DMS153 treated with DMSO at 0.1 percent for 48 hours (cell line): ENCODE measurements around the gene PTCHD1.

Experiments used
- DNase-seq: peaks from one replicate; lab custom pipeline; 2025; ENCODE audit not compliant: unreplicated experiment; lab: John Stamatoyannopoulos, UW

PTCHD1 gene

DNA sequence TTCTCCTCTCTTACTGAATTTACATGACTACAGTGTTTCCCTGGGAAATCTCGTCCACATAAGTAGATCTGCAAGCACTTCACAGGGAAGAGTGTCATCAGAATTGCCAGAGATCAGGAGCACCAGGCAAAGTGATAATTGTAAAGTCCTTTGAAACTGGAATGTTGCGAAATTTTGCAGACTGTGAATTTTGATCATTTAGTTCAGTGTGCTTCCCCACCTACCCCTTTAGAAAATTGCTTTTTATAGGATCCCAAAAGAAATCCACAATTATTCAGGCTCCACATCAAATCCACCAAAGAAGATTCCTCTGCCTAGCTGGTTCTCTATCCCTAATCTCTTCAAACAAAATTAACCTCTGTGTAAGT lies 10.2 kb downstream of the PTCHD1 start:
- no peak for DNase-seq

DNA sequence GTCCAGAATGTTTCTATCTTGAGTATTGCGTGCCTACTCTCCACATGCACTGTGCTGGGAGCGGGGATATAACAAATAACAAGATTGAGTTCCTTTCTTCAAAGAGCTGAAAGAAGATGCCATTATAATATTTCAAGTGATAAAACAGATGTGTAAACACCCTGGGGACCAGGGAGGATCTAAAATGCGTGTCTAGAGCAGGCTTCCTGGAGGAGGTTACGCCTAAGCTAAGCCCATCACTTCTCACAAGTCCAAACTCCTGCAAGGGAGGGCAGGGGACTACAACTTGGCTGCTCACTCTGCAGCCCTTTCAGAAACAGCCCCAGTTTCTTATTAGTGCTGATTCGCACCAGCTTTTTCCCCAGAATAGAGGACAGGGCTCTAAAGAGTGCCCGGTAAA lies 21.5 kb downstream of the PTCHD1 start:
- DNase-seq, result no peak

DNA sequence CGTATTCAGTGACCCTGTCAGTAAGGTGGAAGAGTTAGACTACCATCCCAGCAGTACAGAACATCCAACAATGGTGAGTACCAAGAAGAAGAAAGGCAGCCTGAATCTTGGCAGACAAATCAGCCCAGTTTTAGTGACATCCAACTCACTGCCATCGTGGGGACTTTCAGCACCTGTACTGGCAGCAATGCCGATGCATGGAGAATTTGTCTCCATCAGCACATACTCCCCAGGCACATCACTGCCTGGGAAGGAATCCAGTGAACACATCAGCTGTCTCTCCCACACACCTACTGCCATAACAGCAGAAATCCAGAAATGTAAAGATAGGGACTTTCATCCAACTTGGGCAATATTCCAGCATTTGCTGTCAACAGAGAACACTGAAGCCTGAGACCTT lies 29.8 kb downstream of the PTCHD1 start:
- DNase-seq, result no peak

DNA sequence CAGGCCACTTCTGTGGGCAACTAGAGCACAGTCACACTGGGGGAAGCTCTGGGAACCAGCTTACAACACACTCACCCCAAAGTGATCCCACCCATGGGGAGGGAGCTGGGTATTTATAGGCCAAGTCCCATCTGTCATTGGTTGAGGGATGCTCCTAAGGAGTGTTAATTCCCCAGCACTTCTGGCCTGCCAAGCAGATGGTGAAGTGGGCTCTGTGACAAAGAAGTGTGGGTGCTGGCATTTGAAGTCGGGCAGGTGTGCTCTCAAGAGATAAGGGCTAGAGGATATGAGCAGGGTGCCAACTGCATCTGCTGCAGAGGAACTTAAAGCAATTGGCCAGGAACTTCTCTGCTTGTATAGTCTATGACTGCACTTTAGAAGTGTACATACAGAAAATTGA lies 30.9 kb downstream of the PTCHD1 start:
- DNase-seq, result no peak

DNA sequence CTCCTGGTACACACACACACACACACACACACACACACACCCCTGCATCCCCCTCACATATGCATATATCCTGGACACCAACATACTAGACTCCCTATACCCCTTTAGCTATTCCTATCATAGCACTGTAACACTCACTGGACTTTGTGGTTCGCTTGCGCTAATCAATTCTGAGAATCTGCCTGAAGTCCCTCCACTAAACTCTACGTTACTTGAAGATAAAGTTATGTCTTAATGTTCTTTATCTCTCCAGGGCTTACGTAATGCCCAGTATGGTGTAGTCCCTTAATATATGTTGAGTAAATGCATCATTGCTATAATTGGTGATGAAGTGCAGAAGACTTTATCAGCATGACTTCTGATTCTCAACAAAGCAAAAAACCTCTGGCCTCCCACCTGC lies 32.3 kb downstream of the PTCHD1 start:
- DNase-seq, result no peak

DNA sequence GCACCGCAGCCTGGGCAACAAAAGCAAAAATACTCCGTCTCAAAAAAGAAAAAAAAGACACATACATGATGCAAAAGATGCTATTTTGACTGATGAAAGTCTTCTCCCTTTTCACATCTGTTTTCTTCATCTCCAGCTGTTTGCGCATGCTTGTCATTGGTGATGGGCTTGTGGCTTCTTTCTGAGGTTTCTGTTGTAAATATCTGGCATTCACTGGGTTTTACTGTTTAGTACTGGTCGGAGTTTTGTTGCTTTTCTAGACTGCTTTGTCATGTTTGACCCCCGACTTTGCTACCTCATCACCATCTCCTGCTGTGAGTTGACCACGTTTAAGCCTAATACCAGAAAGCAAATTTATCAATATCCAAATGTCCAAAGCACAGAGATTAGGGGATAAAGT lies 34.4 kb downstream of the PTCHD1 start:
- DNase-seq, result no peak

DNA sequence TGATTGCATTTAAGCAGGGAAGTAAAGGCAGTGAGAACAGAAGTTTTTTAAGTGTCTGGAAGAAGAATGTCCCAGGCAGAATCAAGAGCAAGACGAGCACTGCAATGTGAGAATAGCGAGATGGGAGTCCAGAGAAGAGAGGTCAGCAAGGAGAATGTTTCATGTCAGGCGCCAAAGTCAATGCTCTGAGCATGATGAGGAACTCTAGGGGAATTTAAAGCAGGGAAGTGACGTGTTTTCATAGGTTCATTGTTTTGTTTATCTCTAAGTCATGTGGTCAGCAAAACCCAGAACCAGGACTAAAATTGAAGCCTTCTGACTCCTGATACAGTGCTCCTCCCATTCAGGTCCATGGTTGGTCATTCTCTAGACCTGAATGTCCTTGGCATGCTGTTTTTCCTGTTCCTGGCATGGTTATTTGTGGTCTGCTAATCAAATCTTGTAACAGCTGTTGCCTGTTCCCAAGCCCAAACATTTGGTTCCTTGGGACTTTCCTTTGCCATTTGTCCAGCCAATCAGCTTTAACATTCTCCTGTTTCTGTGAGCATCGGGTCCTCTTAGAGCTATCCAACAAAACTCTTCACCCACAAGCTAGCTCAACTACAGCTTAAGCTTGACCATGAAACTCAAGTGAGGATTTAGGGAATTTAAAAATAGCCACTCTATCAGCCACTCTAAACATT lies 37.7 kb downstream of the PTCHD1 start:
- no peak for DNase-seq

DNA sequence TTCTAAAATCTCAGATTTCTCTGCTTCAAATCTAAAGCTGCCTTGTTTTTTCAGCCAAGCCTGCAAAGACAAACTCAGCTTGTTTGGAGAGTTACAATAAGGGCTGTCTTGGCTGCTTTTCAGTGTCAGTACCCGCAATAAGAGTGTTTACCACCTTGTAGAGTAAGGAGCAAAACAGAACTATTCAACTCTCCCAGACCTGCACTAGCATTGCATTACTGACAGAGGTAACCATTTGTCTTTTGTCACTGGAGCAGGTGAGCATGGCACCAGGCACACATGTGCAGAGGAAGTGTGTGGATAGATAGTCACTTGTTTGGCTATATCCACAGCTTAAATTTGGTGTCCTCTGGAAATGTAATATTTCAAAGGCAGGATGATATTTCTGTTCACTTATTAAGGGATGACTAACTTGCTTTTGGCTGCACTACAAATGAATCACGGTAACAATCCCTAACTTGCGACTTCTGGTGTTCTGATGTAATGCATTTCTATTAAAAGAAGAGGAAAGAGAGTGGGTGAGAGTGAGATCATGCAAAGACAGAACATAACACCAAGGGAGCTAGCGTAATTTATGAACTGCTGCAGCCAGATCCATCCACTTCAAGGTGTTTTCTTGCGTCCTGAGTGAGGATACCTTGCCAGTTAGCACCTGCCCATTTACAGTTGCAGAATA lies 38.6 kb downstream of the PTCHD1 start:
- no peak for DNase-seq

DNA sequence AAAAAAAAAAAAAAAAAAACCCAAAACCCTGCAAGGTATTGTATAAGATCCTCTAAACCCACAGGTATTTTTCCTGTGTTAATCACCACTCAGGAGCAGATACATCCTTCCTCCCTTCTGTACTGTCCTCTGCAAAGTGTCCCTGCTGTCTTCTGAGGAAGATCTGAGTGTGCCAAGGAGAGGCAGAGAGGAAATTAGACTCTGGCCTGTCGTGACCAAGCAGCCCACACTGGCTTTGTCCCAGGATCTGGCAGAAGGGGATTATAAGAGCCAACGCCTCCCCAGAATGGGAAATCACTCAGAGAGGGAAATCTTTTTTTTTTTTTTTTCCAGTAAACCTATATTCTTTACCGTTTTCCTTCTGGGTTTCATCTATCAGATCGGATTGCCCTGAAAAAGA lies 39.6 kb downstream of the PTCHD1 start:
- no peak for DNase-seq

DNA sequence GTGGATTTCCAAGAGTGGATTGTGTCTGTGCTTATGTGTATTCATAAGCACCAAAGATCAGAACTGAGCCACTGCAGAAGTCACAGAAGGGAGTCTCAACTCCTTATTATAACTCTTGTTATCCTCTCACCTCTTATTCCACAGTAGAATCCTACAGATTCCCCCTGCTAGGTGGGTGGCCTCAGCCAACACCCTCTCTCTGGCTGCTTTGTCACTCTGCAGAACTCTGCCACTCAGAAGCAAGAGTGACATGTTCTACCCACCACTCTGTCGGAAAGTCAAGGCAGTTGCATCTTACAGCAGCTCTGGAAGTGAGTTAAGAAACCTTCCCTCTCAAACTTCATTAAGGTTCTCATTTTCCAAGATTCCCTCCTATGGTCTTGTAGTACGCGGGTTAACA lies 41.9 kb downstream of the PTCHD1 start:
- no peak for DNase-seq

DNA sequence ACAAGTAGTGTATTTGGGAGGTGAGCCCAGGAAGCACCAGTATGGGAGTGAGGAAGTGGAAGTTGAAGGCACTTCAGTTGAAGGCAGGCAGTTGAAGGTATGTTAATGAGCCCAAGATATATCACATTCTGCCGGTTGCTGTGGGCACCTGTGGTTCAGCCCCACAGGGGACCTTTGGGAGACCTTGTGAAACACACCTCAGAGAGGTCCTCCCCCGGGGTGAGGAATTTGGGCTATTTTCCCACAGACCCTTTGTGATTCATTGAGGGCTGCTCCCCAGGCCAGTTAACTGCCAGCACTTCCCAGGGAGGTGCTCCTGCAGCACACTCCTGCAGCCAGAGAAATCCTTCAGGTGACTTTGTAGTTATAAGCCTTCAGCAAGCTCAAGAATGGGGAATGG lies 45.9 kb downstream of the PTCHD1 start:
- no peak for DNase-seq

DNA sequence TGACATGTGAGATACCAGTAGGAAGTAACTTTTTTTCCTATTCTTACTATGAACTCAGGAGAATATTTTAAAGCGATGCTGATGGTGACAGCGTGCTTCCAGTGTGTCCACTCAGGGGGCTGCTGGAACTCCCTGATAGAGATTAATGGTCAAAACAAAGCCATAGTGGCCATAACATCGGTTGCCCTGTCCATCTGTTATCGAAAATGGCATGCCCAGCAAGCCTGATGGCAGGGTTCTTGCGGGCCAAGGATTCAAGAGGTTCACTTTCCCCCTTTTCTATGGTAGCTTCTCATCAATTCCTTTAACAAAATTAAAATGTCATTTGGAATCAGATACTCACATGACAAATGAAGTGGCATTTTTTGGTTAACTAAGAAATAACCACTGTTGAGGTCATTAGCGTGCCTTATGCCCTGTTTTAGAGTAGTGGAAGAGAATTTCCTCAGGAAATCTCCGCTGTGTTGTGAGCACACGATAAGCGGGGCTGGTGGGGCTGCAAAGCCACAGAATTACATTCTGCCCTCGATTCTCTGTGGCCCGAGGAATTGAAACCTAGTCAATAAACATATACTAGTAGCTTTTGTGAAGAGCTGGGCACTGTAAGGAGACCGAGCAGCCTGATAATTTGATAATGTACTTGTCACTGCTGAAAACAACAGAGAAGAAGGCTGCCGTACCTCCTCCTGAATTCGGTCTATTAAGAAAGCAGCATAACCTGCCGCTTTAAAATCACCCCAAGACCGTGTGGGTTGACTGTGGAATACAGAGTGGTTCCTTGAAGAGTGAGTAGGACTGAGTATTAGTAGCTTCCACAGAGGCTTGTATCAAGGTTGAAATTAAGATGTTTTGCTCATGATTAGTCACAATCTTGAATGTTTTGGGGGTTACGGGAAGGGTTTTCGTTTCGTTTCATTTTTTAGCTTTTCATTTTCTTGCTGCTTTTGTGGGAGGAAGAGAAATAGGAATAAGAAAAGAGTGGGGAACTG lies 46.7 kb downstream of the PTCHD1 start:
- DNase-seq, result no peak

DNA sequence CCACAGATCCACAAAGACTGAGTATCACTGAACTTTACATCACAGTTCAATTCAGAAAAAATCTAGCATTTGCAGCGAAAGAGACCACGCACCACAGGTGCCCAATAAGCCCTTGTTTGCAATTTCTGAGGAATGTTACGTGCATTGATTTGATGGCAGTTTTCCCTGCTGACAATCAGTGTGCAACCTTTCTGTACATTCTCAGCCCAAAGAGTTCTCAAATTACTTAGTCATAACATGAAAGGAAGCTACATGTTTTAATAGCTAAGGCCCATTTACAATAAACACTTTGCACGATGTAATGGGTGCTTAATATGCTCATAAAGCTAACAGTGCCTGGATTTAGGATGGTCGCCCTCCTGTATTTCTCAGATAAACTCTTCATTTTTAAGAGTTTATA lies 47.9 kb downstream of the PTCHD1 start:
- no peak for DNase-seq

DNA sequence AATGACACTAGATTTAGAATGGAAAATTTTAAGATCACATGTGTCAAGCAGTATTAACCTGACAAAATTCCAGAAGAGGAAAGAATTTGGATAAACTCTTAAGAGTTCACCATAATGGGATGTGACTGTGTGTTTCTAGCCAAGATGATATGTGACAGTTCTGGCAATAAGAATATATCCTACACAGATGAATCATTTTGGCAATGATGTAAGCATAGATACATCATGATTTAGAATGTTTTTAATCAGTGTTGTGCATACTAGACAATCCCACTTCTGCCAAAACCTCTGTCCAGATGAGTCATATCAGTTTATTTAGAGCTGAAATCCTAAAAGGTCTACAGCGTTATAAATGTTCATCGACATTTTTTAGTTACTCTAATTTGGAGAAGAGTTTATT lies 48.8 kb downstream of the PTCHD1 start:
- DNase-seq, result no peak

DNA sequence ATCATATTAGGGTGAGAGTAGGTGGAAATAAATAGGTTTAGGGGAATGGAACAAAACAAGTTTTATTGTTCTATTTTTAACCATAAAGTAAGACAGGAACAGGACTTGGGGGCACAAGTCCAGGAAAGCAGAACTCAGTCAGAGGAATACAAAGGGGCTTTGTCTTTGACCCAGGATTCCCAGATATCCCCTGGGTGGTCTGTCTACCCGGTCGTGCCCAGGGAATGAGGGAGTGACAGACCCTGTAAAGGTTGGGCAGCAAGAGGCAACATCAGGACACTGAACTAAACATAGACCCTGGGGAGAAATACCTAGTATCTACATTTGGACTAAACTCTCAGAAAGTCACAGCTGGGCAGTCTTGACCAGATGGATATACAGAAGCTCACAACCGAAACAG lies 50.6 kb downstream of the PTCHD1 start:
- DNase-seq, result no peak

DNA sequence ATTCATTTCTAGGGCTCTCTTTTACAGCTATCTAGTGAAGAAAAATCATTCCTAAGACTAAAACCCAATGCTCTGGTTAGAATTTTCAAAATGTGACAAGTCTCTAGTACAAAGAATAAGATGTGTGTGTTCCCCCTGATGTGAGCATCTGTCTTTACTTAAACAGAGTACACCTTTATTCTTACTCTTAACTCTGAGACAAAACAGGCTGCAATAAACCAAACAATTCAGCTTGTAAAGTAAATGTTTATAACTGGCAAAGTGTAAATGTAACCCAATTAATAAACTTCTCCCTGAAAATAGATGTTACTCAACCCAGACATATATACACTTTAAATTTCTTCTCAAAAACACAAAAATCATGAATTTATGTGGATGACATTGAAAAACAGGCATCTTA lies 51.6 kb downstream of the PTCHD1 start:
- no peak for DNase-seq

DNA sequence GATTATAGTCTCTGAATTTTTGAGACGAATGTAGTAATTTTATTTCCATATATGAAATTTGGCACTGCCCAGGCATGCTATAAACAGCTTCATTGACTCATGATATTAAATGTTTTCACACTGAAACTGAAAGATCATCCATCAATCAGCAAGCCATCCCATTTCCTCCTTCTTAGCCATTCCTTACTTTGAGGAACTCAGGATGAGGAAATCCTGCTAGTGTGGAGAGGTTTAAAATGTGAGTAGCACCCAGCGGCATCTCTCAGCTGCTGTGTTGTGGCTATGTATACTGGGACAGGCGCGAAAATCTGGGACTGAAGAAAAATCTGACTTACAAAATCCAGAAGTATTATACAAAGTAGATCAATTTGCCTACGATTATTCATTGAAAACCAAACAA lies 52.1 kb downstream of the PTCHD1 start:
- no peak for DNase-seq

DNA sequence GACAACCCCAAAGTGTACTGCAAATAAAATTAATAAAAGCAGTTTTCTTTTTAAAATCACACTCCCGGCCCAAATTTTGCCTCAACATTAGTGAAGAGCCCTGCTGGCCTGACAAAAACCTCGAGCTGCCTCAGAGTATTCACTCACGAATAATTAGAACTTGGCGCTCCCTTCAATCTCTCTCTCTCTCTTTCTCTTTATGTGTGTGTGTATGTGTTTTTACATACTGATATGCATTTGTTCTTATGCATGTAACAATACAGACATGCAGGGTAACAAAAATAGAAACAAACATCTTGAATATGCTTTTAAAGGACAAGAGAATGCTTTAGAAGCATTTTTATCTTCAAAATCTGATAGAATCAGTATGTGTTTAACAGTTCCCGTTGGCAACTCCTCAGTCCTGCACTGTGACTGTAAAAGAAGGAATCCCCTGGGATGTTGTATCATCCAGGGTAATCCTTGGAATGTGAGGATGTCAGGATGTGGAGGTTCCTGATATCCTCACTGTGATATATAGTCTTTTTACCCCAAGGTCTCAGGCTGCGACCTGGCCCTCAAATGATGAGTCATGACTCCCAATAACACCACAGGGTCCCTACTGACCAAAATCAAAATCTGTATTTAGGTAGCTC lies 53.0 kb downstream of the PTCHD1 start:
- no peak for DNase-seq

DNA sequence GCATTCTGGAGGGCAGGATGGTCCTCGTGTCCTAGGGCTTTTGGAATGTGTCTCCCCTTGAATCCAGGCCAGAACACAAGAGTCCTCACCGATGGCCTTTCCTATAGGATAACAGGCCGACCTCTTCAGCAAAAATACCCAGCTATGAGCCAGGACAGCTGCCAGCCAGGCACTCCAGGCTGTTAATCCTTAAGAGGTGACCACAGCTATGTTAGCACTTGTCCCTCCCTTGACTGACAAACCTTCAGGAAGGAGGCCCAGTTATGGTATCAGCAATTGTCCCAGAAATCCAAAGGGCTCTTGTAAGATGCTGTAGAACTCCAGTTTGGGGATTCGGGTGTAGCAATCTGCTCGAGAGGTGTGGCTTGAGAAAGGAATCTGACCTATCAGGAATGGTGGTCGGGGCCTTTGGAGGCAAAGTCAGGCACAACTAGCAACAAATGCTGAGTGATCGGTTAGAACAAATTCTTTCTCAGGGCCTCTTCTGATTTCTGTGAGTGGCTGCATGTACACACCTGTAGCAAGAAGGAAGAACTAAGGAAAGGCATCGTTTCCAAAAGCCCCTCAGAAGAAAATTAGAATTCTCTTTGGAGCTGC lies 54.6 kb downstream of the PTCHD1 start:
- no peak for DNase-seq

DNA sequence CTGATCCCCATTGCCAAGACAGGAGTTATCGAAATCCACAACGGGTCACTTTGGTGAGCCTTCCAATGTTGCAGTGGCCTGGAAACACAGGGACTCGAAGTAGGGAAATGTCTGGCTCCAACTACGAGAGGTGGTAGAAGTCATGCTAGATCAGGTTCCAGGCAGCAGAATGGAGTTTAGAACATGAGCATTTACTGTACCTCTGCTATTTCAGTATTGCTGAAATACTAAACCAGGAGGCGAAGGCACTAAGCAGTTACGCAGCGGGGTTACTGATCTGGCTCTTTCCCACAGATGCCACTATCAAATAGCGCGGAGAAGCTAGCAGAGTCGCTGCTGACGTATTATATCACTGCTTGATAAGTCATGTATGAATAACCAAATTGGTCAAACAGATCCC lies 56.3 kb downstream of the PTCHD1 start:
- no peak for DNase-seq

DNA sequence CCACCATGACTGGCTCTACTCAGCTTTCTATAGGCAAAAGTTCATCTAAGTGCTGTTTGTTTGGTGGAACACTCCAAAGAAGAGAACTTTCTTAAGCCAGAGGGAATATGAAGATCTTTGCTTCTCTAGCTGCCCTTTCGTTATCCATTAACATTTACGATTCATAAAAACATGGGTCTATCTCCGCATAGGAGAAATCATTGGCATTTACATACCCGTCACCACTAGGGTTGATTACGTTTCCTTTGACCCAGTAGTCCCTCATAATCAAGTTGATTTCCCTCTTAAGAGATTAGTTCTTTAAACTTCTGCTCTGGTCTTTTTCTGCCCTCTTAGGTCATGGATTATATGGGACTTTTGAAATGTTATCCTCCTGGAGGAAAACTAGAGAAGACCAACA lies 57.5 kb downstream of the PTCHD1 start:
- no peak for DNase-seq
